Measurements from ENCODE around the gene TRAFD1. TPM values are rescaled to one million over a fixed set of nuclear protein-coding genes. Genes with fewer than 3 reads are reported as not detected.

Gene TRAFD1
- total and polyA plus RNA-seq, 2 of the 13 experiments (the other 11 are each of a cell fraction or from before 2014, with no cell fraction given), result 9.5 to 20.9 TPM

GRCh38 chr12:112125250-112125999 is at the start of gene TRAFD1 (continued):
- TF ChIP-seq ZNF614 (CRISPR knock-in tag; IDR thresholded peaks at IDR 0.05; ENCODE audit: borderline replicate concordance) (peak; percentile 34; the same call in 1 of the 2 replicates), CENPBD1 (CRISPR knock-in tag; IDR thresholded peaks at IDR 0.05; ENCODE audit: borderline replicate concordance, low read depth) (no peak), ATAD3A (CRISPR knock-in tag; IDR thresholded peaks at IDR 0.05) (no peak), ZNF274 (CRISPR knock-in tag; IDR thresholded peaks at IDR 0.05) (peak; percentile 83; the same call in 1 of the 2 replicates), IRF1 (CRISPR knock-in tag; IDR thresholded peaks at IDR 0.05; ENCODE audit: low read depth) (no peak), IKZF1 (IDR thresholded peaks at IDR 0.05) (no peak), ZNF816 (CRISPR knock-in tag; IDR thresholded peaks at IDR 0.05; ENCODE audit: borderline replicate concordance) (no peak), E2F1 (CRISPR knock-in tag; IDR thresholded peaks at IDR 0.05) (0 out of 2 replicates have a peak, but pooled peaks have one; percentile 14), HES4 (CRISPR knock-in tag; IDR thresholded peaks at IDR 0.05; ENCODE audit: borderline replicate concordance) (peak; percentile 54; the same call in 1 of the 2 replicates), SALL1 (CRISPR knock-in tag; IDR thresholded peaks at IDR 0.05) (peak; percentile 91), ZNF30 (CRISPR knock-in tag; IDR thresholded peaks at IDR 0.05) (0 out of 2 replicates have a peak, but pooled peaks have one; percentile 50), ELF1 (CRISPR knock-in tag; IDR thresholded peaks at IDR 0.05) (peak; percentile 95), ZNF75D (CRISPR knock-in tag; IDR thresholded peaks at IDR 0.05; ENCODE audit: borderline replicate concordance) (peak; percentile 71; the same call in 1 of the 2 replicates), TBX3 (IDR thresholded peaks at IDR 0.05; ENCODE audit: borderline replicate concordance) (no peak), PRMT3 (CRISPR knock-in tag; IDR thresholded peaks at IDR 0.05; ENCODE audit: borderline replicate concordance, low read depth) (no peak), SOX13 (IDR thresholded peaks at IDR 0.05) (no peak), SOX13 (CRISPR knock-in tag; conservative IDR thresholded peaks at IDR 0.05 in 1 of 2, IDR thresholded peaks at IDR 0.05 in 1 of 2) (no peak), ZNF367 (CRISPR knock-in tag; IDR thresholded peaks at IDR 0.05; ENCODE audit: borderline replicate concordance) (peak; percentile 89), AHR (CRISPR knock-in tag; IDR thresholded peaks at IDR 0.05) (no peak), SOX5 (CRISPR knock-in tag; IDR thresholded peaks at IDR 0.05; ENCODE audit: borderline replicate concordance) (no peak), ZNF780A (CRISPR knock-in tag; IDR thresholded peaks at IDR 0.05) (0 out of 2 replicates have a peak, but pooled peaks have one; percentile 63), MEF2D (CRISPR knock-in tag; IDR thresholded peaks at IDR 0.05) (peak; percentile 51; the same call in 1 of the 2 replicates), CREB3 (CRISPR knock-in tag; IDR thresholded peaks at IDR 0.05) (no peak), CC2D1A (CRISPR knock-in tag; IDR thresholded peaks at IDR 0.05) (no peak), ZNF713 (CRISPR knock-in tag; IDR thresholded peaks at IDR 0.05) (peak; percentile 78; the same call in 1 of the 2 replicates), NR2F1 (CRISPR knock-in tag; IDR thresholded peaks at IDR 0.05) (no peak), MED13 (CRISPR knock-in tag; IDR thresholded peaks at IDR 0.05) (no peak; the same call in 1 of the 2 replicates), ZSCAN31 (CRISPR knock-in tag; IDR thresholded peaks at IDR 0.05; ENCODE audit: low read depth) (0 out of 2 replicates have a peak, but pooled peaks have one; percentile 58), NFRKB (IDR thresholded peaks at IDR 0.05) (no peak)
